GM12878 (cell line): ENCODE data around the gene N4BP2. TPM values are rescaled to one million over a fixed set of nuclear protein-coding genes. Genes with fewer than 3 reads are reported as not detected.

Experiments
- ATAC-seq: fragments of 200-7000 bp; cut with Tn5 transposase; 3 replicates; pipeline ENCODE4 v1.9.1; 2020; ENCODE audit warnings: mild to moderate bottlenecking, moderate library complexity
- BruUV-seq: library from RNA; stranded (reverse); fragments of 400-500 nt; replicated peaks from 2 replicates; lab custom pipeline; 2021; lab: Mats Ljungman, UMichigan
- CTCF ChIA-PET: fragments of 300-600 bp; sonication (Branson Sonifier 250); formaldehyde crosslinking; extraction: SDS; loops from one replicate; lab custom pipeline; 2021; ENCODE audit warnings: inconsistent platforms; lab: Yijun Ruan, JAX
- POLR2A ChIA-PET: fragments of 350-600 bp; formaldehyde crosslinking; extraction: SDS; loops from one replicate; lab custom pipeline; 2021; ENCODE audit warnings: inconsistent platforms; lab: Charles Lee
- RAD21 ChIA-PET: fragments of 300-600 bp; sonication (Branson Sonifier 250); formaldehyde crosslinking; loops from one replicate; lab custom pipeline; 2023; ENCODE audit warnings: antibody characterized with exemption; ENCODE audit not compliant: unreplicated experiment; lab: Charles Lee
- SMC1A ChIA-PET: fragments of 300-600 bp; sonication (Branson Sonifier 250); formaldehyde crosslinking; loops from one replicate; lab custom pipeline; 2023; ENCODE audit not compliant: unreplicated experiment, uncharacterized antibody; lab: Charles Lee
- DNase-seq: peaks from one replicate; pipeline ENCODE4 v3.0.0-alpha.2; 2011; ENCODE audit warnings: low read depth, low spot score
- FAIRE-seq: peaks from 3 replicates; lab custom pipeline; 2011; peaks lifted over from hg19 to GRCh38; lab: Jason Lieb, UNC
- H2AFZ ChIP-seq: 2 replicates; pipeline ENCODE4 v1.6.0; 2011; ENCODE audit warnings: low read depth, low read length, control low read depth; ENCODE audit not compliant: control insufficient read depth
- H3K27ac ChIP-seq: 2 replicates; pipeline ENCODE4 v1.5.1; 2011; ENCODE audit warnings: control low read depth; ENCODE audit not compliant: control insufficient read depth, insufficient read depth
- H3K27me3 ChIP-seq, 2 experiments: replicated peaks in 1 of 2; 2 replicates each; pipeline versions ENCODE4 v1.6.0 to v1.6.1; 2011; ENCODE audit warnings: low read length in 1 of 2; ENCODE audit not compliant: control insufficient read depth in 2 of 2, insufficient read depth in 2 of 2
- H3K36me3 ChIP-seq, 2 experiments: 2 replicates each; pipeline ENCODE4 v1.5.1; 2011; ENCODE audit warnings: low read length in 1 of 2; ENCODE audit not compliant: control insufficient read depth in 2 of 2, insufficient read depth in 2 of 2
- H3K4me1 ChIP-seq: 2 replicates; pipeline ENCODE4 v1.6.1; 2011; ENCODE audit warnings: mild to moderate bottlenecking, low read length, moderate library complexity, mixed read lengths; ENCODE audit not compliant: control insufficient read depth, insufficient read depth
- H3K4me2 ChIP-seq: 2 replicates; pipeline ENCODE4 v1.6.0; 2011; ENCODE audit warnings: control low read depth; ENCODE audit not compliant: control insufficient read depth, insufficient read depth
- H3K4me3 ChIP-seq: fragments of 200-600 bp; sonication (generic); 2 replicates; pipeline ENCODE4 v1.5.1; 2016
- H3K79me2 ChIP-seq: 2 replicates; pipeline ENCODE4 v1.6.0; 2011; ENCODE audit warnings: low read length; ENCODE audit not compliant: control insufficient read depth, insufficient read depth
- H3K9ac ChIP-seq: 2 replicates; pipeline ENCODE4 v1.8.0; 2011; ENCODE audit warnings: low read length, control low read depth, mixed read lengths; ENCODE audit not compliant: control insufficient read depth, insufficient read depth
- H3K9me3 ChIP-seq: replicated peaks from 3 replicates; pipeline ENCODE4 v1.5.1; 2011; ENCODE audit warnings: mild to moderate bottlenecking, low read length; ENCODE audit not compliant: control insufficient read depth, insufficient read depth
- H4K20me1 ChIP-seq: 2 replicates; pipeline ENCODE4 v1.6.0; 2011; ENCODE audit not compliant: control insufficient read depth, insufficient read depth
- CBFB ChIP-seq: IDR thresholded peaks from 2 replicates; pipeline ENCODE4 v1.6.1; 2016; ENCODE audit warnings: antibody characterized with exemption, low read depth
- CEBPB ChIP-seq, 2 experiments: fragments of 150-350 bp in 1 of 2; IDR thresholded peaks; 2 replicates each; pipeline ENCODE4 v1.6.1; 2012 to 2014; ENCODE audit warnings: low read depth in 2 of 2, low read length in 2 of 2, borderline replicate concordance in 1 of 2, inconsistent platforms in 1 of 2
- EP300 ChIP-seq, 2 experiments: fragments of 150-350 bp in 1 of 2; IDR thresholded peaks; 2 replicates each; pipeline ENCODE4 v1.6.1; 2011 to 2012; ENCODE audit warnings: low read depth in 2 of 2, low read length in 2 of 2, borderline replicate concordance in 1 of 2, improper control_type of control experiment in 1 of 2, inconsistent platforms in 1 of 2; ENCODE audit not compliant: control insufficient read depth in 1 of 2
- EZH2 ChIP-seq: IDR thresholded peaks from 2 replicates; pipeline ENCODE4 v1.6.1; 2012; ENCODE audit warnings: low read depth, mild to moderate bottlenecking, control low read depth, inconsistent platforms, low read length, borderline replicate concordance; ENCODE audit not compliant: control insufficient read depth
- GATAD2B ChIP-seq: fragments of 450-650 bp; conservative IDR thresholded peaks from 2 replicates; pipeline ENCODE4 v1.6.1; 2017; ENCODE audit warnings: low read depth, mild to moderate bottlenecking, moderate library complexity
- HDGF ChIP-seq: fragments of 450-650 bp; IDR thresholded peaks from 2 replicates; pipeline ENCODE4 v1.6.1; 2016; ENCODE audit warnings: antibody characterized with exemption
- ZBTB40 ChIP-seq: fragments of 450-650 bp; IDR thresholded peaks from 2 replicates; pipeline ENCODE4 v1.6.1; 2016; ENCODE audit warnings: mild to moderate bottlenecking, moderate library complexity, borderline replicate concordance
- ZNF274 ChIP-seq: IDR thresholded peaks from one replicate; pipeline ENCODE4 v1.8.0; 2011; ENCODE audit not compliant: insufficient read length, insufficient read depth
- WGBS: methylation state at CpG from one replicate; pipeline ENCODE4 v1.1.6; 2016; ENCODE audit warnings: low lambda C conversion rate; ENCODE audit not compliant: insufficient replicate concordance, insufficient coverage; ENCODE audit errors: missing lambda C conversion rate; 5-methylcytosine and 5-hydroxymethylcytosine counted together
- in situ Hi-C: fragments of 300-500 bp; cut with MboI; formaldehyde crosslinking; loops from 9 replicates; pipeline ENCODE4 v1.14.3; 2018; ENCODE audit warnings: mixed read lengths
- intact Hi-C: fragments of 100-400 bp; cut with micrococcal nuclease; formaldehyde crosslinking; loops from one replicate; pipeline ENCODE4 v1.14.2; 2022; ENCODE audit not compliant: unreplicated experiment
- polyA plus RNA-seq, 11 experiments: library from polyadenylated mRNA; depleted of rRNA in 4 of 11; unstranded in 6 of 11; stranded (reverse) in 5 of 11; fragments of >200 nt; fragmentation: Nextera tagmentation in 4 of 11; fragmentation: Illumina TruSeq in 1 of 11; extraction: Ambion mirVana in 4 of 11; extraction: Trizol in 1 of 11; gene quantifications; 1 replicate in 1 of 11; 2 replicates in 10 of 11; pipeline versions ENCODE4 v1.2.1 to v1.2.3, GENCODE V29; 2011 to 2016; ENCODE audit warnings: inconsistent platforms in 2 of 11, missing spikeins in 2 of 11, low read depth in 1 of 11
- total RNA-seq, 4 experiments: library from RNA; depleted of rRNA in 3 of 4; stranded (reverse); fragments of >200 nt in 3 of 4; fragmentation: Illumina TruSeq in 1 of 4; extraction: Trizol in 1 of 4; gene quantifications; 2 replicates each; pipeline versions ENCODE4 v1.2.1 to v1.2.3, GENCODE V29; 2013 to 2021

Gene N4BP2
- total and polyA plus RNA-seq, 10 of the 15 experiments (the other 5 are each of a cell fraction or from before 2014, with no cell fraction given): 2.3 to 18.7 (median 10.0) TPM

- H3K27me3 ChIP-seq: no peaks in the 10 kb centered on the region
- no peaks in the 10 kb centered on the region for H3K79me2 ChIP-seq
- in situ Hi-C loops: no loop called here
- H4K20me1 ChIP-seq: no peaks in the 10 kb centered on the region
- no peak overlapping the region for H3K4me2 ChIP-seq
- H3K9ac ChIP-seq: no peak overlapping the region
- FAIRE-seq: no peak
- CTCF ChIA-PET: no interaction called here
- RAD21 ChIA-PET: no interaction called here
- no peak overlapping the region for H3K4me3 ChIP-seq
- H3K4me1 ChIP-seq: no peaks in the 10 kb centered on the region
- POLR2A ChIA-PET: no interaction called here
- no peaks in the 10 kb centered on the region for H3K9me3 ChIP-seq
- DNase-seq: no peak
- intact Hi-C loops: no loop called here
- no TSS peak for BruUV-seq
- no peak overlapping the region for H2AFZ ChIP-seq
- WGBS: 89% methylated on average over 1 of the region's 1 CpG
- peaks cover 0 to 4% of the 10 kb centered on the region in 2 experiments; a peak in 1 of 4 replicates for H3K36me3 ChIP-seq
- SMC1A ChIA-PET: no interaction called here
- H3K27ac ChIP-seq: no peak overlapping the region
- no peak for ATAC-seq
- TF ChIP-seq CBFB (no peak), ZBTB40 (no peak), CEBPB (IDR thresholded peaks at IDR 0.05; ENCODE audit: borderline replicate concordance in 1 of 2, low read depth in 2 of 2, low read length in 2 of 2) (no peak), GATAD2B (no peak), HDGF (no peak), EP300 (IDR thresholded peaks at IDR 0.05; ENCODE audit: borderline replicate concordance in 1 of 2, control insufficient read depth in 1 of 2, low read depth in 2 of 2, low read length in 2 of 2) (no peak), ZNF274 (no peak), EZH2 (no peak)
These were observed 13.7 kb downstream of the N4BP2 start for GRCh38 chr4:40070387-40070786.
